NCI-H1048 (cell line): ENCODE measurements around the gene MIX23.

Experiments
- DNase-seq: peaks from one replicate; lab custom pipeline; 2025; lab: John Stamatoyannopoulos, UW

Gene MIX23

GRCh38 chr3:122382888-122383666, at the start of gene MIX23:
Gene MIX23, minus strand, starts transcription at chr3:122383231. Its CDS starts 7 bp downstream, at chr3:122383224.
- DNase-seq: peak; percentile 66

DNA sequence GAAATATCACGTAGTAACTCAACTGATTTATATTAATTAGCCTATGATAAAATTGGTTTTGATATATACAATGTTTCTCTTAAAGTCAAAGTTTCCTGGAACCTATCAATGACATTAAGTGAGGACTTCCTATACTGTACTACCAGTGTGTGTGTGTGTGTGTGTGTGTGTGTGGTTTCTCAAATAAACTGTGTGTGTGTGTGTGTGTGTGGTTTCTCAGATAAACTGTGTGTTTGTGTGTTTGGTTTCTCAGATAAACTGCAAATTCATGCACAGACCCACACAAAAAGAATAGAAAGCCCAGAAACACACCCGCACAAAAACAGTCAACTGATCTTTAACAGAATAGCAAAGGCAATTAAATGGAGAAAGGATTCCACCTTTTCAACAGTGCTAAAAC, 47.3 kb upstream of the MIX23 start:
- no peak for DNase-seq

DNA sequence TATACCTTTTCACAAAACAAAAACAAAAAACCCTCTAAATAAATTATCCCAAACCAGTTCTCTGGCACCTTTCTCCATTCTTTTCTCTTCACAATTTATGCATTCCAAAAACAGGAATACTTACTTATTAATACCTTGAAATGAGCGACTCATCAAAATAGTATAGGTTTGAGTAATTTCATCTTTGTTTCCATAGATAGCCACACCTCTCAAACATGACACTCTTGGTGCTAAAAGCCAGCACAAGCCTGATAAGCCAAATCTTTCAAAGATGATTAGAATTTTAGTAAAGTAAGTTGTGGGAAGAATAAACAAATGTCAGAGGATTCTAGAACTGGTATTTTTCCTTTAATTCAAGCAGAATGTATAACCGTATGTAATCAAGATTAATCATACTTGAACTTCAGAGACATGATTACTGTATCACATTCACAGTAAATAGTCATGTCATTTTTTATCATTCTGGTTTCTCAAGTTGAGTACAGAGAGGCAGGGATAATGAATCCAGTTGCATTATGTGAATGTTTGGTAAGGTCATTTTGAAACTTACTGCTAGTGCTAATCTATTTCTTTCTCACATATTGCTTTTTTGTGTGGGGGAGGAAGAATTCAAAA, 44.9 kb upstream of the MIX23 start:
- DNase-seq: no peak

DNA sequence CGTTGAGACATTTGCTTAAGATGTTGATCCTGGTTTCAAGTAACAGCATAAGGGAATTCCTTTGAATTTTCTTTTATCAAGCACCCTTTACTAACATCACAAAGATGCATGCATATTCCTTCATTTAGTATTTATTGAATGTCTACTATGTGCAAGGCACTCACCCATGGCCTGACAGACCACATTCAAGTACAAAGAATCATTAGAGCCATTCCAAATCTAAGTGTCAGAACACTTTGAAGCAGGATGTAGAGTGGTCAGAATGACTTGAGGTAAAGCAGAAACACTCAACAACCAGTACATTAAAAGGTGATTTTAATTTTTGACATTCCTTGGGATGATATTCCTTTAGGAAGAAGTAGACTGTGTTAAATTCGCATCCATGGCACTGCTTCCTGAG, 38.8 kb upstream of the MIX23 start:
- DNase-seq: no peak

DNA sequence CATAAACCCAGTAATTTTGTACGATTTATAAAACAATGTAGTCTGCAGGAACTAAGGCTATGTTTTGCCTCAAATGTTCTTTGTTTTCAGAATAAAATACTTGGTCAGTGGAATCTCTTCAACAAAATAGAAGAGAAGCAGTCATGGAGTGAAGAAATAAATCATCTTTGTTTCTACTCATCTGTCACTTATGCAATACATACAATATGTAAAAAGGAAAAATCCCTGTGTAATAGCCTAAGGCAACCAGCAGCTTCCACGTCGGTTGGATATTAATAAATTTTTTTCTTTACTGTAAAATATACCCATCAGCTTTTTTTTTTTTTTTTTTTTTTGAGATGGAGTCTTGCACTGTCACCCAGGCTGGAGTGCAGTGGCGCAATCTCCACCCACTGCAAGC, 38.1 kb upstream of the MIX23 start:
- DNase-seq: no peak

DNA sequence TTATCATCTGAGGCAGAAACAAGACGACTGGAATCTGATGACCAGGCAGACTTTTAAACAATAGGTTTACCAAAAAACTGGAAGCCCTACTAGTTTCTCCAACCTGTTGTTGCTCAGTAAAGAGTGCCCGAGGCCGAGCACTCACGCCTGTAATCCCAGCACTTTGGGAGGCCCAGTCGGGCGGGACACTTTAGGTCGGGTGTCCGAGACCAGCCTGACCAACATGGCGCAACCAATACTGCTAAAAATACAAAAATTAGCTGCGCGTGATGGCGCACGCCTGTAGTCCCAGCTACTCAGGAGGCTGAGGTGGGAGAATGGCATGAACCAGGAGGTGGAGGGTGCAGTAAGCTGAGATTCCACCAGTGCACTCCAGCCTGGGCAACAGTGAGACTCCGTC, 33.9 kb upstream of the MIX23 start:
- no peak for DNase-seq

DNA sequence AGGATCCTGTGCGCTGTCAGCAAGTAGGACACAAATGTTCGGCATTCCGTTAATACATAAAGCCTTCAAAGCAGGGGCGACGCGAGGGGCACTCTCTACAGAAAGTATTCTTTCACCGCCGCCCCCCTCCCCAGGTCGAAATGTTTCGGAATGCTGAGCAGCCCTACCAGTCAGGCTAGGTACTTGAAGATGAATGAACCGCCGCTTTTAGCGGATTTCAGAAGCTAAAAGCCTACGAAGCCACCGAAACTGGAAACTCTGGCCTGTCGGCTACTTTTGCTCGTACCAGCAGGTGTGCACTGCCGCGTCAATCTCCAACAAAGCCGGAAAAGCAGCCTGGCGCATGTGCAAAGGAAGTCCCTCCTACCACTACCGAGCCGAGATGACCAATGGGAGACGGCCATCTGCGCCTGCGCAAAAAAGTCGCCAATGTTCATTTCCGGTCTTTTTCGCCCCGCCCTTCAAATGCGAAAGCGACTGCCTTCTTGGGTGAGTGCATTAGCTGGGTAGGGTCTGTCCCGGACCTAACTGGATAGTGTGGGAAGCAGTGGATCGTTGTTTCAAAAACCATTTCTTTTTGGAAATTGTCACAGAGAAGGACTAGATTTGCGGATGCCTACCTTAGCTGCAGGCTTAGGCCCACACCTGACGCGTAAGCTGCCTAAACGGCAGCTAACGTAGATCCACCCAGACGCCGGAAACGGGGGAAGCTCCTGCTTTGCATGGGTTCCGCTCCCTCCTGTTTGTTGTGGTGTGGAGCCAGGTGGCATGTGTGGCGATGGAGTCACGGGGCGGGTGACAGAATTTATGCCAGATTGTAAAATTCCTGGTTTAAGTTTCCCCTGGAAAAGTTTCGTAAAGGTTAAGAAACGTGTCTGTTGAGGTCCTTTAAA, 33.0 kb upstream of the MIX23 start, which contains the start of gene WDR5B:
Gene WDR5B, minus strand, starts transcription at position 301 of the 893 bp plus-strand sequence. CDS start 534 bp downstream, outside the sequence.
- DNase-seq: no peak

GRCh38 chr3:122415104-122415744, 32.2 kb upstream of the MIX23 start:
- no peak for DNase-seq

- DNase-seq: no peak
Measured at GRCh38 chr3:122414391-122414790, 31.4 kb upstream of the MIX23 start.

DNA sequence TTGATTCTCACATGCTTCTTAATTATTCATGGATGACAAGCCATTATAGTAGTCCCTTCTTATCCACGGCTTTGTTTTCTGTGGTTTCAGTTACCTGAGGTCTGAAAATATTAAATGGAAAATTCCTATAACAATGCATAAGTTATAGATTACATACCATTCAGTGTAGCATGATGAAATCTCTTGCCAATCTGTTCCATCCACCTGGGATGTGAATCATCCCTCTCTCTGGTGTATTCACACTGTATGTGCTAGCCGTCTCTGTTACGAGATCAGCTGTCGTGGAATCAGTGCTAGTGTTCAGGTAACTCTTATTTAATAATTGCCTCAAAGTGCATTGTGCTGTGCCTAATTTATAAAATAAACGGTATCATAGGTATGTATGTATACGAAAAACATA, 27.6 kb upstream of the MIX23 start:
- DNase-seq: no peak

DNA sequence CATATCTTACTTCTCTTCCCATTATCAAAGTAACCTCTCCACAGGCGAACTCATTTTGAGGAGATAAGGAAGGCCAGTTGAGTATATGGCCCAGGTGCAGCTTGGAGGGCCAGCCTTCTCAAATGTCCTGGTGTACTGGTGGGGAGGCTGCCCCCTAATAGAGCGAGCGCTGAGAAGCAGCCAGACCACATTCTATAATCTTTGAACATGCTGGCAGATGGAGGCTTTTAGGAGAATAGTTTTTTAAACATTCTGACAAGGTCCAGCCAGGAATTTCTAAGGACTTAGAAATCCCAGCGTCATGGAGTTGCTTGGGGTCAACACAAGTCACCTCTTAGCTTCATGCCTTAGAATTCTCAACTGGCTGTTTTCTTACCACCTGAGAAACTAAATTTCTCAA, 27.1 kb upstream of the MIX23 start:
- DNase-seq: no peak

GRCh38 chr3:122409446-122409845, 26.4 kb upstream of the MIX23 start:
- DNase-seq: no peak

- no peak for DNase-seq
Measured at GRCh38 chr3:122407946-122408345, 24.9 kb upstream of the MIX23 start.

GRCh38 chr3:122406198-122406597, 23.2 kb upstream of the MIX23 start:
- no peak for DNase-seq

DNA sequence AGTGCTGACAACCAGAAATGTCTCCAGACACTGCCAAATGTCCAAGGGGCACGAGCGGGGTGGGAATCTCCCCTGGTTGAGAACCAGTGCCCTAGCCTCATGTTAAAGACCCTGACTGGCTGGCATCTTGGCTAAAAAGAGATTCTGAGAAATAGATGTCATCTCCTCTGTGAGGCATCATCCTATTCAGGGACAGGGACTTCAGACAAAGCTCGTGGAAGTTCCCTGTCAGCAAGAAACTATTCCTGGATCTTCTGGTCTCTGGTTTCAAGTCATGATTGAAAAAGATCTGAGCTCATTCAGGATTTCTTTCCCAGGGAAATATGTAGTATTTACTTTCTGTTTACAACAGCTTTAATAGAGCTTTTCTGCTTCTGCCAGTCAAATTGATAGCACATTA, 22.0 kb upstream of the MIX23 start:
- DNase-seq: no peak

GRCh38 chr3:122403489-122403888, 20.5 kb upstream of the MIX23 start:
- no peak for DNase-seq

DNA sequence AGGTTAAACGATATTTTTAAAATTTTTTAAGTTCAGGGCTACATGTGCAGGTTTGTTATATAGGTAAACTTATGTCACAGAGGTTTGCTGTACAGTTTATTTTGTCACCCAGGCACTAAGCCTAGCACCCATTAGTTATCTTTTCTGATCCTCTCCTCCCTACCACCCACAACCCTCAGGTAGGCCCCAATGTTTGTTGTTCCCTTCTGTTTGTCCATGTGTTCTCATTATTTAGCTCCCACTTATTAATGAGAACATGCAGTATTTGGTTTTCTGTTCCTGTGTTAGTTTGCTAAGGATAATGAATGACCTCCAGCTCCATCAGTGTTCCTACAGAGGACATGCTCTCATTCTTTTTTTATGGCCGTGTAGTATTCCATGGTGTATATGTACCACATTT, 15.9 kb upstream of the MIX23 start:
- no peak for DNase-seq

DNA sequence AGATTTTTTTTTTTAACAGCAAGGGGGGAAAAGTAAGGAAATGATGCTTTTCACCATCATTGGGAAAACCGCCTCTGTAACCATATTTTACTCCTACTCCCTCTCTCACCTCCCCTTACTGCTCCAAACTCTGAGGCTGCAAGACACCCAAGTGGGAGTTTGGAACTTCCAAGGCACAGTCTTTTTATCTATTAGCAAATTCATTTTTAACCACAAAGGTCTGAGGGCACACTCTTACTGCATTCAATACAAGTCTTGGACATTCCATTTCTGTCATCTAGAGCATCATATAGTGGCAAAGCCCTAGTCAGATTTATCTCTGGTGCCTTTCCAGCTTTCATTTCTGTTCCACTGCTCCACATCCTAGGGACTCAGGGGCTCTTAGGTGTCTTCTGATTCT, 14.2 kb upstream of the MIX23 start:
- no peak for DNase-seq

- no peak for DNase-seq
Measured at GRCh38 chr3:122396511-122396910, 13.5 kb upstream of the MIX23 start.

DNA sequence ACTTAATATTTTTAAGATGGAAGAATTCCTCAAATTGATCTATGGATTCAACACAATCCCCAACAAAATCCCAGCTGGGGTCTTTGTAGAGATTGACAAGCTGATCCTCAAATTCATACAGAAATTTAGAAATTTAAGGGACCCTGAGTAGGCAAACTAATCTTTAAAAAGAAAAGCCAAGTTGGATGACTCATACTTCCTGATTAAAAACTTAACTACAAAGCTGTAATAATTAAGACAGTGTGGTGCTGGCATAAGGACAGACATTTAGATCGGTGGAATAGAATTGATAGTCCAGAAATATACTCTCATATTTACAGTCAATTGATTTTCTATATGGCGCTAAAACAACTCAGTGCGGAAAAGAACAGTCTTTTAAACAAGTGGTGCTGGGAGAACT, 12.6 kb upstream of the MIX23 start:
- no peak for DNase-seq

DNA sequence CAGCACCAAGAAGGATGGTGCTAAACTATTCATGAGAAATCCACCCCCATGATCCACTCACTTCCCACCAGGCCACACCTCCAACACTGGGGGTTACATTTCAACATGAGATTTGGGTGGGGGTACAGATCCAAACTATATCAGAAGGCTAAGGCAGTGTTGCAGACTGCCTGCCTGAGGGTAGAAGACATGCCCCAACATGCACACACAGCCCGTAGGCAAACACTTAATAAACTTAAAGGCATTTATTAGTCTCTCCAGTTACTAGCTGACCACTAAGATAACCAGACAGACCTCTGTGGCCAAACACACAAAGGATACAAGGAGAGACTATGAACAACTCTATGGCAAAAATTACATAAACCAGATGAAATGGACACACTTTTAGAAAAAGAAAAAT, 11.1 kb upstream of the MIX23 start:
- no peak for DNase-seq
